Measurements from ENCODE around the gene MAMSTR.
"Not testable (repeated sequence)": the region's sequence is repeated elsewhere in the genome, so short reads cannot be mapped to it uniquely, and the experiment has no call there.

Gene MAMSTR, protein sequence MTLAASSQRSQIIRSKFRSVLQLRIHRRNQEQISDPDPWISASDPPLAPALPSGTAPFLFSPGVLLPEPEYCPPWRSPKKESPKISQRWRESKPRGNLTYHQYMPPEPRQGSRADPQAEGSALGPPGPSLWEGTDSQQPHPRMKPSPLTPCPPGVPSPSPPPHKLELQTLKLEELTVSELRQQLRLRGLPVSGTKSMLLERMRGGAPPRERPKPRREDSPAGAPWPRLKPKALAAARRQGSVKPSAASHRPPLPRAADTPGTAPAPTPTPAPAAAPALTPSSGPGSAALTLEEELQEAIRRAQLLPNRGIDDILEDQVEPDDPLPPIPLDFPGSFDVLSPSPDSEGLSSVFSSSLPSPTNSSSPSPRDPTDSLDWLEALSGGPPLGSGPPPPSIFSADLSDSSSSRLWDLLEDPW

DNA sequence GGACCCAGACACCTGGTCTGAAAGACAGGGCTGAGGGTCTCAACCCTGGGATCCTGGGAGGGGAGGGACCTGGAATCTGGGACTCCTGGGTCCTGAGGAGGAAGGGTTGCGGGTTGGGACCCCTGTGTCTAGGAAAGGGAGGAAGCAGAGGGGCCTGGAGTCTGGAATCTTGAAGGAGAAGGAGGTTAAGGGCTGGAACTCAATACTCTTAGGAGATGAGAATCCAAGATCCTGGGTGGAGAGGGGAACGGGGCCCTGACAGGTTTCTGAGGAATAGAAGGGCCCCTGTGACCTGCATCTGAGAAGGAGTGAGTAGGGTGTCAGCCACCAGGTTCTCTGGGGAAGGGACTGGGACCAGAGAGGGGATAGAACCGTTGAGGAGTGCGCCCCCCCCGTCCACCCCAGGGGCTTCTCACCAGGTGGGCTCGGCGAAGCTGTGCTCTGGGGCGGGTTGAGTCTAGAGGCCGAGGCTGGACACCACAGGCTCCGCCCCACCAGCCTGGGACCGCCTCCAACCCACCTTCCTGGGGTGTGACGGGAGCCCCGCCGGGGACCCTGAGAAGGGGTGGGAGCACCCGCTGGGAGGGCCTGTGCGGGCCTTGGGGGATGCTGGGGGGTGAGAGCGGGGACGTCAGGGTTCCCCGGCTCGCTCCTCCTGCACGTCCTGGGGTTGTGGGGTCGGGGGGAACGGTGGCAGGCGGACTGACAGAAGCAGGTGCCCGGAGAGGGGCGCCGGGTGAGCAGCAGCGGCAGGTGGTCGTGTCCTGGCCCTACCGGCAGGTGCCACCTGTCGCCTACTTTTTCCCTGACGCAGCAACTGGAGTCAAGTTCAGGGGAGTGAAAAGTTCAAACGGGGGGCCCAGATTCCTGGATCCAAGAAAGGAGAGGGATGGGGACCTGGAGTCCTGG is at the start of gene MAMSTR:
Gene MAMSTR (minus strand): TSS at position 463 of the 909 bp plus-strand sequence. CDS start 694 bp downstream, outside the sequence.
- no peaks in the 10 kb centered on the region for H3K9me3 ChIP-seq (ENCODE audit: control insufficient read depth, insufficient read depth, low read length)
- peaks cover 12% of the 10 kb centered on the region for H3K4me1 ChIP-seq (ENCODE audit: control insufficient read depth, insufficient read depth, low read length)
- H3K9ac ChIP-seq (ENCODE audit: low read depth, low read length): no peak within 1 kb of the TSS
- H3K27me3 ChIP-seq (ENCODE audit: control insufficient read depth, insufficient read depth, low read length): no peaks in the 10 kb centered on the region
- H3K4me3 ChIP-seq (ENCODE audit: low read depth, low read length): peak within 1 kb of the TSS; percentile 84
- H3K36me3 ChIP-seq (ENCODE audit: control insufficient read depth, insufficient read depth, low read length): no peaks in the 10 kb centered on the region

DNA sequence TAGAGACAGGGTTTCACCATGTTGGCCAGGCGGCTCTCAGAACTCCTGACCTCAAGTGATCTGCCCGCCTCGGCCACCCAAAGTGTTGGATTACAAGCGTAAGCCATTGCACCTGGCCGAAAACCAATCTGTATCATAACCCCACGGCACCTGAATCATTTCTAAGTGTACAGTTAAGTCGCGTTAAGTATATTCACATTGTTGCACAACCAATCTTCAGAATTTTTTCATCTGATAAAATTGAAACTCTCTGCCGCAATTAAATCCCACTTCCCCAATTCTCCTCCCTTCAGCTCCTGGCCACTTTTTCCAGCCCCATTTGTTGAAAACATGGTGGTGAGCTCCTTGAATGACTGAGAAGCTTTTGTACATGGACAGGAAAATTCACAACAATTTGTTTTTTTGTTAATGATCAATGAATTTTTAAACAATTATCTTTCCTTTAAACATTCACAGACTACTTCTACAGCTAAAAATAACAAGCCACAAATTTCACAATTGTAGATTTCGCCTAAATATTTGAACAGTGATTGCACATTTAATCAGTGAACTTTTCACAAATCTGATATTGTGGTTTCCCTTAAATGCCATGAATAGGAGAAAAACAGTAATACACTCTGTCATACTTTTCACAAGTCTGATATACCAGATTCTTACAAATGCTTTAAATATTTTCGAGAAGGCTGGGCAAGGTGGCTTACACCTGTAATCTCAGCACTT is 49.6 kb upstream of the MAMSTR start:
- Histone ChIP-seq H3K27me3 (ENCODE audit: control insufficient read depth, insufficient read depth, low read length) (no peaks in the 10 kb centered on the region), H3K4me3 (ENCODE audit: low read depth, low read length) (no peak overlapping the region)

DNA sequence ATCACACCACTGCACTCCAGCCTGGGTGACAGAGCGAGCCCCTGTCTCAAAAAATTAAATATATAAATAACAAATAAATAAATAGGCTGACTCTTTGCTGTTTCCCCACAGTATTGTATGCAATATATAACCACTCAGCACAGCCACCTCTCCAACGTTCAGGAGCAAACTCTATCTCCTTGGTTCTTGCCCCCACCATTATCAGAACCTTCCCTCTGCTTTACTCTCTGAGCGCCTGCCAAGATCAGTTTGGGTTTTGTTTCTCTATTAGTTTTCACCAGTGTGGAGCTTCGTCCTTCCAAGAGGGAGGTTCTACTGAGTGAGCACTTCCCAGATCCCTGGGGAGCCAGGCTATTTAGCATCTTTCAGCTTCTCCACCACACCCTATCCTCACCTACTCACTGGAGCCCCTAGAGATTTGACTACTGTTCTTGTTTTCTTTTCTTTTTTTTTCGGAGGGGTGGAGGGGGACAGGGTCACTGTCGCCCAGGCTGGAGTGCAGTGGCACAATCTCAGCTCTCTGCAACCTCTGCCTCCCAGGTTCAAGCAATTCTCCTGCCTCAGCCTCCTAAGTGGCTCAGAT is 48.7 kb upstream of the MAMSTR start:
- H3K9me3 ChIP-seq (ENCODE audit: control insufficient read depth, insufficient read depth, low read length); H3K36me3 ChIP-seq (ENCODE audit: control insufficient read depth, insufficient read depth, low read length); H3K4me3 ChIP-seq (ENCODE audit: low read depth, low read length); H3K9ac ChIP-seq (ENCODE audit: low read depth, low read length); H3K27me3 ChIP-seq (ENCODE audit: control insufficient read depth, insufficient read depth, low read length); H3K4me1 ChIP-seq (ENCODE audit: control insufficient read depth, insufficient read depth, low read length): not testable (repeated sequence)

More for the DNA sequence above, 49.6 kb upstream of the MAMSTR start:
- Histone ChIP-seq H3K36me3 (ENCODE audit: control insufficient read depth, insufficient read depth, low read length) (no peaks in the 10 kb centered on the region), H3K9me3 (ENCODE audit: control insufficient read depth, insufficient read depth, low read length) (no peaks in the 10 kb centered on the region), H3K9ac (ENCODE audit: low read depth, low read length) (no peak overlapping the region), H3K4me1 (ENCODE audit: control insufficient read depth, insufficient read depth, low read length) (no peaks in the 10 kb centered on the region)

DNA sequence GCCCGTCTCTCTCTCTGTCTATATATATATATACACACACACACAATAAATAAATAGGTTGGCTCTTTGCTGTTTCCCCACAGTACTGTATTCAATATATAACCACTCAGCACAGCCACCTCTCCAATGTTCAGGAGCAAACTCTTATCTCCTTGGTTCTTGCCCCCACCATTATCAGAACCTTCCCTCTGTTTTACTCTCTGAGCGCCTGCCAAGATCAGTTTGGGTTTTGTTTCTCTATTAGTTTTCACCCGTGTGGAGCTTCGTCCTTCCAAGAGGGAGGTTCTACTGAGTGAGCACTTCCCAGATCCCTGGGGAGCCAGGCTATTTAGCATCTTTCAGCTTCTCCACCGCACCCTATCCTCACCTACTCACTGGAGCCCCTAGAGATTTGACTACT is 46.3 kb upstream of the MAMSTR start:
- H3K4me1 ChIP-seq (ENCODE audit: control insufficient read depth, insufficient read depth, low read length); H3K4me3 ChIP-seq (ENCODE audit: low read depth, low read length); H3K9ac ChIP-seq (ENCODE audit: low read depth, low read length); H3K36me3 ChIP-seq (ENCODE audit: control insufficient read depth, insufficient read depth, low read length); H3K9me3 ChIP-seq (ENCODE audit: control insufficient read depth, insufficient read depth, low read length); H3K27me3 ChIP-seq (ENCODE audit: control insufficient read depth, insufficient read depth, low read length): not testable (repeated sequence)

DNA sequence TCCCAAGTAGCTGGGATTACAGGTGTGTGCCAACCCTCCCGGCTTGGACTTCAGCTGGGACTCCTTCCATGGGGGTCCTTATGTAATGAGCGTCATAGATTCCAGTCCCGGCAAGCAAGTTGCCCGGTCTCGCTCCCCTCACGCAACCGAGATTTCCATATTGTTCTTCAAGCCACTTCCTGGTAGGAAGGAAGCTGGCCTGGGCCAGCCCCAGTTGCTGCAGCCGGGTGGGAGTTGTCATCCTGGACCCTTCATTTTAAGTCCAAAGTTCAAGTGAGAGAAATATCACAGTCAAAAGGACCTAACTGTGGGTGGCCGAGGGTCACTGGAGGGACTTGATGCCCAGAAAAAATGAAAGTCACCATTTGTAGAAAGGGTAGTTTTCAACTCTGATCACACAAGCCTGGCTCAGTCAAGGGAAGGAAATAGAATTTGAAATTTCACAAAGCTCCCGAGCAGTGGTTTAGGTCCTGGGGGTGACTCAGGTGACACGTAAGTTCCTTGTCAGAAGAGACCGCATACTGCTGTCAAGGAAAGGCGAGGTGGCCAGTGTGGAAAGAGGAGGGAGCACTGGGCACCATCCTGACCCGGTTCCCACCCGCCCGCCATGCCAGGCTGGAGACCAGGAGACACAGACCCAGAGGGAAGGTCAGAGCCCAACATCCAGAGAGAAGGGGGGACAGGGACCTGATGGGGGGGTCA is 41.1 kb upstream of the MAMSTR start:
- Histone ChIP-seq H3K4me3 (ENCODE audit: low read depth, low read length) (no peak overlapping the region), H3K4me1 (ENCODE audit: control insufficient read depth, insufficient read depth, low read length) (no peaks in the 10 kb centered on the region), H3K27me3 (ENCODE audit: control insufficient read depth, insufficient read depth, low read length) (peaks cover 3% of the 10 kb centered on the region), H3K36me3 (ENCODE audit: control insufficient read depth, insufficient read depth, low read length) (no peaks in the 10 kb centered on the region), H3K9ac (ENCODE audit: low read depth, low read length) (no peak overlapping the region), H3K9me3 (ENCODE audit: control insufficient read depth, insufficient read depth, low read length) (no peaks in the 10 kb centered on the region)

DNA sequence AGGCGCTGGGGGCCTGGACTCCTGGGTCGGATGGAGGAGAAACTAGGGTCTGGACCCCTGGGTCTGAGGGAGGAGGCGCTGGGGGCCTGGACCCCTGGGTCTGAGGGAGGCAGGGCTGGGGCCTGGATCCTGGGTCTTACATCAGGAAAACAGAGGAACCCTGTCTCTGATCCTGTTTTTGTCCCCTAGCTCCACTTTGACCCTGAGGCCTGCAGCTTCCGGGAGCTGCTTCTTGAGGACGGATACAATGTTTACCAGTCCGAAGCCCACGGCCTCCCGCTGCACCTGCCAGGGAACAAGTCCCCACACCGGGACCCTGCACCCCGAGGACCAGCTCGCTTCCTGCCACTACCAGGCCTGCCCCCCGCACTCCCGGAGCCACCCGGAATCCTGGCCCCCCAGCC is 38.2 kb upstream of the MAMSTR start:
- no peak overlapping the region for H3K9ac ChIP-seq (ENCODE audit: low read depth, low read length)
- no peak overlapping the region for H3K4me3 ChIP-seq (ENCODE audit: low read depth, low read length)
- peaks cover 3% of the 10 kb centered on the region for H3K4me1 ChIP-seq (ENCODE audit: control insufficient read depth, insufficient read depth, low read length)
- peaks cover under 1% of the 10 kb centered on the region for H3K36me3 ChIP-seq (ENCODE audit: control insufficient read depth, insufficient read depth, low read length)
- peaks cover 3% of the 10 kb centered on the region for H3K27me3 ChIP-seq (ENCODE audit: control insufficient read depth, insufficient read depth, low read length)
- H3K9me3 ChIP-seq (ENCODE audit: control insufficient read depth, insufficient read depth, low read length): no peaks in the 10 kb centered on the region

DNA sequence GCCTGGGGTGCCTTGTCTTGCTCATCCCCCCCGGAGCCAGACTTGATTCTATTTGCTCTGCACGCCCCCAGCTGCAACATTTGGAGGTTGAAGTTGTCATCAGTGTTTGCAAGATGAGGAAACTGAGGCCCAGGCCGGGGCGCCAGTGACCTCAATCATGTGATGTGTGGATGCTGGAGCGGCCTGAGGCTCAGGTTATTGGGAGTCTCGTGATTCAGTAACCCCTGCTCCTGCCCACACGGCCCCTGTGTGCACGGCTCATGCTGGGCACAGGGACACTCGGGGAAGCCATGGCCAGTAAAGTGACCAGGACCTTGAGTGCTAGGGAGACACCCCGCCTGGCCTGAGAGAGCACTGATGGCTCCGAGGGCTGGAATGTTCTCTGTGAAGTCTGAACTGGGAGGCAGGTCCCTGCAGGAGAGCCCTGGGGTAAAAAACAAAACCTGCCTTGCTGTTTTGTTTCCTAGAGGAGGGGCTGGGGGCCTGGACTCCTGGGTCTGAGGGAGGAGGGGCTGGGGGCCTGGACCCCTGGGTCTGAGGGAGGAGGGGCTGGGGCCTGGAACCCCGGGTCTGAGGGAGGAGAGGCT is 37.7 kb upstream of the MAMSTR start:
- Histone ChIP-seq H3K9me3 (ENCODE audit: control insufficient read depth, insufficient read depth, low read length) (no peaks in the 10 kb centered on the region), H3K27me3 (ENCODE audit: control insufficient read depth, insufficient read depth, low read length) (no peaks in the 10 kb centered on the region)

DNA sequence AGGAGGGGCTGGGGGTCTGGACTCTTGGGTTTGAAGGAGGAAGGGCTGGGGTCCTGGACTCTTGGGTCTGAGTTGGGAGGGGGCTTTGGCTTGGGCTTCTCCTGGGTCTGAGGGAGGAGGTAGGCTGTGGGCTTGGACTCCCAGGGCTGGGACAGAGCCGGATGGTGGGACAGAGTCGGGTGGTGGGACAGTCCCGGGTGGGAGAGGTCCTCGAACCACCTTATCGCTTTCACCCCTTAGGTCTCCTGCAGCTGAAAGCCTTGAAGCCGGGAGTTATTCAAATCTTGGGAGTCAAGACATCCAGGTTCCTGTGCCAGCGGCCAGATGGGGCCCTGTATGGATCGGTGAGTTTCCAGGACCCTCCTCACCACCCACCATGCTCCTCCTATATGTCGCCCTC is 37.2 kb upstream of the MAMSTR start:
- Histone ChIP-seq H3K4me1 (ENCODE audit: control insufficient read depth, insufficient read depth, low read length) (peaks cover 3% of the 10 kb centered on the region), H3K4me3 (ENCODE audit: low read depth, low read length) (no peak overlapping the region), H3K9me3 (ENCODE audit: control insufficient read depth, insufficient read depth, low read length) (no peaks in the 10 kb centered on the region)

More for the DNA sequence above, 37.7 kb upstream of the MAMSTR start:
- Histone ChIP-seq H3K9ac (ENCODE audit: low read depth, low read length) (no peak overlapping the region), H3K4me1 (ENCODE audit: control insufficient read depth, insufficient read depth, low read length) (peaks cover 3% of the 10 kb centered on the region), H3K4me3 (ENCODE audit: low read depth, low read length) (no peak overlapping the region), H3K36me3 (ENCODE audit: control insufficient read depth, insufficient read depth, low read length) (peaks cover 2% of the 10 kb centered on the region)

DNA sequence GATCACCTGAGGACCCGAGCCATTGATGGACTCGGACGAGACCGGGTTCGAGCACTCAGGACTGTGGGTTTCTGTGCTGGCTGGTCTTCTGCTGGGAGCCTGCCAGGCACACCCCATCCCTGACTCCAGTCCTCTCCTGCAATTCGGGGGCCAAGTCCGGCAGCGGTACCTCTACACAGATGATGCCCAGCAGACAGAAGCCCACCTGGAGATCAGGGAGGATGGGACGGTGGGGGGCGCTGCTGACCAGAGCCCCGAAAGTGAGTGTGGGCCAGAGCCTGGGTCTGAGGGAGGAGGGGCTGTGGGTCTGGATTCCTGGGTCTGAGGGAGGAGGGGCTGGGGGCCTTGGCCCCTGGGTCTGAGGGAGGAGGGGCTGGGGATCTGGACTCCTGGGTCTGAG is 36.7 kb upstream of the MAMSTR start:
- H3K9ac ChIP-seq (ENCODE audit: low read depth, low read length): no peak overlapping the region
- H3K4me3 ChIP-seq (ENCODE audit: low read depth, low read length): no peak overlapping the region
- no peaks in the 10 kb centered on the region for H3K9me3 ChIP-seq (ENCODE audit: control insufficient read depth, insufficient read depth, low read length)
- H3K36me3 ChIP-seq (ENCODE audit: control insufficient read depth, insufficient read depth, low read length): peaks cover 2% of the 10 kb centered on the region
- no peaks in the 10 kb centered on the region for H3K27me3 ChIP-seq (ENCODE audit: control insufficient read depth, insufficient read depth, low read length)
- peaks cover 5% of the 10 kb centered on the region for H3K4me1 ChIP-seq (ENCODE audit: control insufficient read depth, insufficient read depth, low read length)

More for the DNA sequence above, 37.2 kb upstream of the MAMSTR start:
- Histone ChIP-seq H3K36me3 (ENCODE audit: control insufficient read depth, insufficient read depth, low read length) (peaks cover 2% of the 10 kb centered on the region), H3K27me3 (ENCODE audit: control insufficient read depth, insufficient read depth, low read length) (no peaks in the 10 kb centered on the region), H3K9ac (ENCODE audit: low read depth, low read length) (no peak overlapping the region)

DNA sequence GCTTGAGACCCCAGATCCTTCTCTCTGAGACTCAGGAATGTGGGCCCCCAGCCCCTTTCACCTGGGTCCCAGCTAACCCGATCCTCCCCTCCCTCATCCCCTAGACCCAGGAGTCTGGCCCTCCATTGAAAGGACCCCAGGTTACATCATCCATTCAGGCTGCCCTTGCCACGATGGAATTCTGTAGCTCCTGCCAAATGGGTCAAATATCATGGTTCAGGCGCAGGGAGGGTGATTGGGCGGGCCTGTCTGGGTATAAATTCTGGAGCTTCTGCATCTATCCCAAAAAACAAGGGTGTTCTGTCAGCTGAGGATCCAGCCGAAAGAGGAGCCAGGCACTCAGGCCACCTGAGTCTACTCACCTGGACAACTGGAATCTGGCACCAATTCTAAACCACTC is 36.3 kb upstream of the MAMSTR start:
- H3K9ac ChIP-seq (ENCODE audit: low read depth, low read length): no peak overlapping the region
- H3K27me3 ChIP-seq (ENCODE audit: control insufficient read depth, insufficient read depth, low read length): no peaks in the 10 kb centered on the region
- no peaks in the 10 kb centered on the region for H3K9me3 ChIP-seq (ENCODE audit: control insufficient read depth, insufficient read depth, low read length)
- peaks cover 8% of the 10 kb centered on the region for H3K4me1 ChIP-seq (ENCODE audit: control insufficient read depth, insufficient read depth, low read length)
- no peak overlapping the region for H3K4me3 ChIP-seq (ENCODE audit: low read depth, low read length)
- peaks cover 6% of the 10 kb centered on the region for H3K36me3 ChIP-seq (ENCODE audit: control insufficient read depth, insufficient read depth, low read length)

Data from iPS-15b (cell line).